GM21723 (cell line): Measurements from ENCODE around the gene RPS6KA1.
"Not testable (repeated sequence)": the region's sequence is repeated elsewhere in the genome, so short reads cannot be mapped to it uniquely, and the experiment has no call there.

Source experiments
- ATAC-seq: cut with Tn5 transposase; IDR thresholded peaks from one replicate; pipeline ENCODE4 v1.9.1; 2021; ENCODE audit warnings: mild to moderate bottlenecking, moderate library complexity; ENCODE audit not compliant: unreplicated experiment

RPS6KA1 gene

GRCh38 chr1:26552720-26553119 lies 23.2 kb downstream of the RPS6KA1 start:
- ATAC-seq: no peak

DNA sequence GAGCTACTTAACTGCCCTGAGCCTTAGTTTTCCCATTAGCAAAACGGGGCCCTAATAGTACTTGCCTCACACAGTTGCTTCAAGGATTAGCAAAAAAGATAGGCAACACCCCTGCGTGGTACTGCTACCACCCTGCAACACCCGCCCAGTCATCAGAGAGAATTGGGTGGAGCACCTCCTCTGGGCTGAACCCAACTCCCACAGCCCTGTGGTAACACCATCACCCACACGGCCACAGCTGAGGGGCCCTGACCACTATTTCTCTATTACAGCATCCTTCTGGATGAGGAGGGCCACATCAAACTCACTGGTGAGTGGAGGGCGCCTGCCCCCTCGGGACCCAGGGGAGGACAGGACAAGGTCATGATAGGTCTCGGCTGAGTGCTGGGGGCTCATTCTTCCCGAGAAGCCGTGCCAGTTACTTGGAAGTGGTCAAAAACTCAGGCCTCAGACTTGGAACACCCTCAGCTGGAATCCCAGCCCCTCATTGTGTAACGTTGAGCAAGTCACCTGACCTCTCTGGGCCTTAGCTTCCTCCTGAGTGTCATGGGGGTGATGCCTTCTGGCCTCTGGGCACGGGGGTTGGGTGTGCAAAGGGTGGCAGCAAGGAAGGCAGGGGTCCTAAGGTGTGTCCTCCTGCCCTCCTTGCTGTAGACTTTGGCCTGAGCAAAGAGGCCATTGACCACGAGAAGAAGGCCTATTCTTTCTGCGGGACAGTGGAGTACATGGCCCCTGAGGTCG lies 24.6 kb downstream of the RPS6KA1 start:
- no peak for ATAC-seq

- no peak for ATAC-seq
These were observed 25.2 kb downstream of the RPS6KA1 start for GRCh38 chr1:26554781-26555180.

GRCh38 chr1:26555550-26555981 lies 26.0 kb downstream of the RPS6KA1 start:
- ATAC-seq: no peak

GRCh38 chr1:26556111-26556510 lies 26.6 kb downstream of the RPS6KA1 start:
- ATAC-seq: no peak

DNA sequence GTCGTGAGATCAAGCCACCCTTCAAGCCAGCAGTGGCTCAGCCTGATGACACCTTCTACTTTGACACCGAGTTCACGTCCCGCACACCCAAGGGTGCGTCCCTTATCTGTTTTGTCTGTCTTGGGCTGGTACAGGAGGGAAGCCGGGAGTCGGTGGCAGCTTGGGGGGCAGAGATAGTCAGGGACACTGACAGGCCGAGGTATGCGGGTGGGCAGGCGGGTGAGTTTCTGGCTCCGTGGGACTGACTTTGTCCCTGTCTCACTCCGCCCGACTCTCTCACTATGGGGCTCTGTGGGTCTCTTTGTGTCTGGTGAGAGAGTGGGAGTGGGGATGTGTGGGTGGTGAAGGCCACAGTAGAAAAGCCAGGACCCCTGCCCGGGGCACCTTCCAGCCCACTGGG lies 27.4 kb downstream of the RPS6KA1 start:
- ATAC-seq: no peak

DNA sequence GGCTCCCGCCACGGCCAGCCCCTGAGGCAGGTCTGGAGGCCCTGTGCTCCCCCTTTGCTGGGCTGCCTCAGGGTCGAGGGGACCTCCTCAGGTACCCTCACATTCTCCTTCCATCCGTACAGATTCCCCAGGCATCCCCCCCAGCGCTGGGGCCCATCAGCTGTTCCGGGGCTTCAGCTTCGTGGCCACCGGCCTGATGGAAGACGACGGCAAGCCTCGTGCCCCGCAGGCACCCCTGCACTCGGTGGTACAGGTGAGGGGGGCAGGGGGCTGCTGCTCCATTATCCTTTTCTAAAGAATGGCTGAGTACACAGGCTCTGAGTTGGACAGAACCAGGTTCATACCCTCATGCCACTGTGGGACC lies 29.1 kb downstream of the RPS6KA1 start:
- ATAC-seq: no peak

DNA sequence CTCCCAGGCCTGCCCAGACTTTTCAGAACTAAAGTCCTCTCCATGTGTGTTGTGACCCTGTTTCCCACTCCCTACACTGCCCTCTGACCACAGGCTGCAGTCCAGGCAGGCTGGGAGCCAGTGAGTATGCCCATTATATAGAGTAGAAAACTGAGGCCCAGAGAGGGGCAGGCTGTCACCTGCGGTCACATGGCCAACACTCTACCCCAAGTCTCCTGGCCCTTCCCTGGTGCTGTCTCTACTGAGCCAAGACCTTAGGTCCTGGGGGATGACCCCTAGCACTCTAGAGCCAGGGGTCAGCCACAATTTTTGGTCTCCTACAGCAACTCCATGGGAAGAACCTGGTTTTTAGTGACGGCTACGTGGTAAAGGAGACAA lies 30.8 kb downstream of the RPS6KA1 start:
- no peak for ATAC-seq

DNA sequence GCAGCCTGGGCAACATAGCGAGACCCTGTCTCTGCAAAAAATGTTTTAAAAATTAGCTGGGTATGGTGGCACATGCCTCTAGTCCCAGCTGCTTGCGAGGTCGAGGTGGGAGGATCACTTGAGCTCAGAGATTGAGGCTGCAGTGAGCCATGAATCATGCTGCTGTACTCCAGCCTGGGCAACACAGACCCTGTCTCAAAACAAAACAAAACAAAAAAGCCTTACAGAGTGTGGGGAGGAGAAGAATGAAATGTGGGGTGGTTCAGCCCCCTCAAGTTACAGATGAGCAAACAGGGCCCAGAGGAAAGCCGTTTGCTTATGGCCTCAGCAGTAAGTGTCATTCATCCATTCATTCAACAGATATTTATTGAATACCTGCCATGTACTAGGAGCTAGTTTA lies 40.7 kb downstream of the RPS6KA1 start:
- ATAC-seq: no peak

DNA sequence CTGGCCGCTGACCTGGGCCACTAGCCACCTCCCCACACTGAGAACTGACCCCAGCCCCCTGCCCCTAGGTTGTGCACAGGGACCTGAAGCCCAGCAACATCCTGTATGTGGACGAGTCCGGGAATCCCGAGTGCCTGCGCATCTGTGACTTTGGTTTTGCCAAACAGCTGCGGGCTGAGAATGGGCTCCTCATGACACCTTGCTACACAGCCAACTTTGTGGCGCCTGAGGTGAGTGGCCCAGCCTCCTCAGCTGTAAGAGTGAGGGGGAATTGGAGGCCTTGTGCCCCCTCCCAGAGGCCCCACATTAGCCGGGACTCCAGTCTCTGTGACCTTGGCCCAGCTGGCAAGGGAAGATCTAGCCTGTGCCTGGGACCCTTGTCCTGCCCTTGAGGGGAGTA lies 41.8 kb downstream of the RPS6KA1 start:
- ATAC-seq: no peak

- ATAC-seq: no peak
These were observed 44.5 kb downstream of the RPS6KA1 start for GRCh38 chr1:26574018-26574417.

DNA sequence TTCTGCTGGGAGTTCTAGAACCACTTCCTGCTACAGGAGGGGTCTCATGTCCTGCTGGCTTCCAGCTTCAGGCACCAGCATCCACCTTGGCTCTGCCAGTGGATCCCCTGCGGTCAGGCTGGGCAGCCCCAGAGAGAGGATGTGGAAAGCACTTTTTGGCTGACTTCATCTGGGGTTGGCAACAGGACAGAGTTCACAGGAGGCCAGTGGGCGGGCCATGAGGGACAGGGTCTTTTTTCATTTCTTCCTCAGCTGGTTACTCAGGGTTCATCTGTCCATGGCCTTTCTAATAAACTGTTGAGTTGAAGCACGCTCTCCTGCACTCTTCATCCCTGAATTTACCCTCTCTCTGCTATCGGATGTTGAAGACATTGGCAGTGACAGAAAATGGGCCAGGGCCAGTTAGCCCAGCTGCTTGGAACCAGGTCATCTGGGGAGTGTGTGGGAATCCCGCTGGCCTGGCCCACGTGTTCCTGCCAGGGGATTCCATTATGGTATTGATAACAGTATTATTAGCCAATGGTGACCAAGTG lies 45.2 kb downstream of the RPS6KA1 start:
- no peak for ATAC-seq

DNA sequence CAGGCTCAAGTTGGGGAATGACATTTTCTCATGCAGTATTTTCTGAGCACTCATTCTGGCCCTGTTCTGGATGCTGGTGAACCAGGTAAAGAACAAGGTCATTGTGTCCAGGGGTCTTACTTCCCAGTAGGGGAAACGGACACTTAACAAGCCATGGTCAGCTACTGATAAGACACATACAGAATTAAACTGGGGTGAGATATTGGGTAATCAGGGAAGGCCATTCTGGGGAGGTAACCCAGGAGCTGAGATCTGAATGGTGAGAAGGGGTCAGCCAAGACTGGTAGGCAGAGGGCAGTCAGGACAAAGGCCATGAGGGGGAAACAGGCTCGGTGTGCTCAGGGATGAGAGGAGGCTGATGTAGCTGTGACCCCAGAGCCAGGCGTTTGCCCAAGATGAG lies 45.8 kb downstream of the RPS6KA1 start:
- ATAC-seq: no peak

DNA sequence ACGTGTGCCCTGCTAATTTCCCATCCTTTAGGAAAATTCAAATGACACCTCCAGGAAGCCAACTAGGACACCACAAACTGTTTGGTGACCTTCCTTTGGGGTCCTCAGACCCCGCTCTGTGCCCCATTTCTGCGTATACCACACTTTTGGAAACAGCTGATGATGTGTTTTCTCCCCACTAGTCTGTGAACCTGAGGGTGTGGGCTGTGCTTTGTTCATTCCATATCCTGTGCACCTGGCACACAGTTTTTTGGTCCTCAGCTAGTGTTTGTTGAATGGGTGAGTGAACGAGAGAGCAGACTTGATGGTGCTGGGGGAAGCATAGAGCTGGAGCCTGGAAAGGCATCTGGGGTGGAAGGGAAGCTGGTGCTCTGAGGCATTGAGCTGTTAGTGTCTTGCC lies 48.6 kb downstream of the RPS6KA1 start:
- no peak for ATAC-seq

DNA sequence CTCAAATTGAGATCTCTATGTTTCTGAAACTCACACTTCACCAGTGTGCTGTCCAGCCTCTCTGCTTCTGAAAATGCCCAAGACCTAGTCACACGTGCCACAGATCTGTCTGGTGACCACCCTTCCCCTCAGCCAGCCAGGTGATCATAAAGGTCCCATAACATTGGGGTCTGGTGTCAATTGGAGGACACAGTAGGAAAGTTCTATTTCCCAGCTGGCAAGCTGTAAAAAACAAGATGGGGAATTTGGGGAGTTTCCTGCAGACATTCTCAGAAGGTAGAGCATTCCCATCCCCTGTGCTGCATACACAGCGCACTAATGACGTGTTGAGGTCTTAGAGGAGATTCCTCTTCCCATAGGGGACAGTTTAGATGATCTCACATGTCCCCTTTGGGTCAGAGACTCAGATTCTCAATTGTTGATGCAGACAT lies 50.1 kb downstream of the RPS6KA1 start:
- no peak for ATAC-seq

- no peak for ATAC-seq
These were observed 50.6 kb downstream of the RPS6KA1 start for GRCh38 chr1:26580116-26580515.

GRCh38 chr1:26581287-26581651 lies 51.7 kb downstream of the RPS6KA1 start:
- ATAC-seq: no peak

- ATAC-seq: no peak
These were observed 52.7 kb downstream of the RPS6KA1 start for GRCh38 chr1:26582053-26582835.

DNA sequence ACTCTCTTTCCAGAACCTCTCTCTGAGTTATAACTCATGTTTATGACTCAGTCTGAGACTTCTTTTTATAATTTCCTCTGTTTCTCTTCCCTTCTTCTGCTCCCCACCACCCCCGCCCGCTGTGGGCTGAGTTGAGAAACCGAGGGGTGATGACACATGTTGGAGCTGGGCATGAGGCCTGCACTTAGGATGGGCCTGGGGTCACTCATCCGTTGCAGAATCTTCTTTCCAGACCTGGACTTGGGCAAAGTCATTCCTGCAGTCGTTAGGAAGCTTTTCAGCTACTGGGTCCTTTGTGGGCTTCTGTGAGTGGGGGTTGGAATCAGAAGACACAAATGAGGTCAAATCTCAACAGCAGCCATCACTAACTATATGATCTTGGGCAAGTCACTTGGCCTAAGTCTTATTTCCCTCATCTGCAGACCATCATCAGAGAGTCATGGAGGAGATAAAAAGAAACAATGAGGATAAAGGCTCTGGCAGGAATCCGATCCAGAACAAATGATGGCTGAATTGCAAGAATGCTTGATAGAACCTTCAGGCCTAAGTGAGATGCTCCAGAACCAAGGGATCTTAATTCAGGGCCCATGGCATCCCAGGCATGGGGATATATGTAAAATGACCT lies 53.4 kb downstream of the RPS6KA1 start:
- ATAC-seq: peak; percentile 57

GRCh38 chr1:26583646-26584485 lies 54.3 kb downstream of the RPS6KA1 start:
- no peak for ATAC-seq

GRCh38 chr1:26584588-26584987 lies 55.0 kb downstream of the RPS6KA1 start:
- ATAC-seq: not testable (repeated sequence)
